ENCODE results near the gene ALKBH3. TPM values are rescaled to one million over a fixed set of nuclear protein-coding genes. Genes with fewer than 3 reads are reported as not detected.

ALKBH3 gene
- total and polyA plus RNA-seq, 8 donors, result 25.7 to 113 (median 34.4) TPM

- intact Hi-C loops (cut with DNase I; ENCODE audit: low total_unique reads), result no loop called here
- H3K27me3 ChIP-seq, result no peaks in the 10 kb centered on the region
- H3K36me3 ChIP-seq, result peaks cover 8 to 59% (median 55%) of the 10 kb centered on the region in 4 donors
- H3K9me3 ChIP-seq, result no peaks in the 10 kb centered on the region
- no peak for DNase-seq
- 80 to 89% (median 86%) methylated on average over 3 of the region's 3 CpGs for WGBS, 5 donors
- no peak overlapping the region for H3K27ac ChIP-seq
- H3K4me3 ChIP-seq, result no peak overlapping the region
- H3K4me1 ChIP-seq, result peaks cover 0 to 25% (median 12%) of the 10 kb centered on the region in 4 donors
- TF ChIP-seq EP300 (IDR thresholded peaks at IDR 0.05) (no peak), POLR2AphosphoS5 (IDR thresholded peaks at IDR 0.05) (no peak), CTCF (IDR thresholded peaks at IDR 0.05) (no peak), POLR2A (IDR thresholded peaks at IDR 0.05) (no peak)
Observed at GRCh38 chr11:43913829-43914380, 33.3 kb downstream of the ALKBH3 start.

- intact Hi-C loops (cut with DNase I; ENCODE audit: low total_unique reads), result no loop called here
- H3K4me1 ChIP-seq, result peaks cover 0 to 31% (median 14%) of the 10 kb centered on the region in 4 donors
- H3K27ac ChIP-seq, result no peak overlapping the region
- no peak overlapping the region for H3K4me3 ChIP-seq
- H3K27me3 ChIP-seq, result no peaks in the 10 kb centered on the region
- DNase-seq, result no peak
- peaks cover 13 to 59% (median 55%) of the 10 kb centered on the region in 4 donors for H3K36me3 ChIP-seq
- no peak for TF ChIP-seq POLR2A (IDR thresholded peaks at IDR 0.05)
- TF ChIP-seq CTCF (IDR thresholded peaks at IDR 0.05), result no peak
- no peak for TF ChIP-seq POLR2AphosphoS5 (IDR thresholded peaks at IDR 0.05)
- no peak for TF ChIP-seq EP300 (IDR thresholded peaks at IDR 0.05)
- no peaks in the 10 kb centered on the region for H3K9me3 ChIP-seq
- 73 to 84% (median 80%) methylated on average over 1 of the region's 1 CpG for WGBS, 5 donors
Observed at GRCh38 chr11:43914466-43914865, 33.8 kb downstream of the ALKBH3 start.

- Histone ChIP-seq H3K4me3 (no peak overlapping the region), H3K9me3 (no peaks in the 10 kb centered on the region), H3K4me1 (peaks cover 2 to 49% (median 29%) of the 10 kb centered on the region in 4 donors), H3K27me3 (no peaks in the 10 kb centered on the region), H3K27ac (peak overlapping the region in 3 of 5 donors; percentile 80 to 94 (median 81)), H3K36me3 (peaks cover 7 to 58% (median 48%) of the 10 kb centered on the region in 4 donors)
- intact Hi-C loops (cut with DNase I; ENCODE audit: low total_unique reads), result no loop called here
- DNase-seq, result no peak
- 61 to 84% (median 80%) methylated on average over 2 of the region's 2 CpGs for WGBS, 5 donors
- no peak for TF ChIP-seq CTCF (IDR thresholded peaks at IDR 0.05)
- TF ChIP-seq POLR2A (IDR thresholded peaks at IDR 0.05), result no peak
- TF ChIP-seq EP300 (IDR thresholded peaks at IDR 0.05), result no peak
- TF ChIP-seq POLR2AphosphoS5 (IDR thresholded peaks at IDR 0.05), result no peak
Observed at GRCh38 chr11:43916621-43917020, 36.0 kb downstream of the ALKBH3 start.

GRCh38 chr11:43917851-43918250, 37.2 kb downstream of the ALKBH3 start:
- peak overlapping the region in 4 of 5 donors; percentile 22 to 94 (median 80) for H3K27ac ChIP-seq

More at GRCh38 chr11:43917851-43918250, 37.2 kb downstream of the ALKBH3 start:
- intact Hi-C loops (cut with DNase I; ENCODE audit: low total_unique reads), result no loop called here
- 42 to 77% (median 69%) methylated on average over 1 of the region's 1 CpG for WGBS, 5 donors
- no peak for TF ChIP-seq POLR2AphosphoS5 (IDR thresholded peaks at IDR 0.05)
- no peak for TF ChIP-seq EP300 (IDR thresholded peaks at IDR 0.05)
- no peak for TF ChIP-seq CTCF (IDR thresholded peaks at IDR 0.05)
- TF ChIP-seq POLR2A (IDR thresholded peaks at IDR 0.05), result no peak
- no peaks in the 10 kb centered on the region for H3K27me3 ChIP-seq
- no peak overlapping the region for H3K4me3 ChIP-seq
- H3K9me3 ChIP-seq, result no peaks in the 10 kb centered on the region
- DNase-seq, result no peak
- peaks cover 11 to 62% (median 38%) of the 10 kb centered on the region in 4 donors for H3K4me1 ChIP-seq
- peaks cover 7 to 62% (median 44%) of the 10 kb centered on the region in 4 donors for H3K36me3 ChIP-seq

Measured in stomach (tissue), 9 donors.